Stomach (tissue), 9 donors: ENCODE measurements around the gene ERMP1. TPM values are rescaled to one million over a fixed set of nuclear protein-coding genes. Genes with fewer than 3 reads are reported as not detected.

Source experiments
- DNase-seq, 2 donors: peaks; one replicate each; pipeline versions ENCODE4 v3.0.0 to v3.0.0-alpha.2; 2013 to 2019
- H3K27ac ChIP-seq, 5 donors: fragments of 200-600 bp in 4 of 5; sonication (generic) in 4 of 5; one replicate each; pipeline ENCODE4 v1.5.1; 2013 to 2019; ENCODE audit warnings: mild to moderate bottlenecking in 1 of 5, moderate library complexity in 1 of 5
- H3K27me3 ChIP-seq, 3 donors: fragments of 200-600 bp; sonication (generic); one replicate each; pipeline ENCODE4 v1.5.1; 2017 to 2019; ENCODE audit warnings: mixed run types in 1 of 3
- H3K36me3 ChIP-seq, 4 donors: fragments of 200-600 bp; sonication (generic); 1 replicate in 3 of 4; 2 replicates in 1 of 4; pipeline ENCODE4 v1.5.1; 2016 to 2019
- H3K4me1 ChIP-seq, 4 donors: fragments of 200-600 bp; sonication (generic); one replicate each; pipeline ENCODE4 v1.5.1; 2016 to 2019
- H3K4me3 ChIP-seq, 4 donors: fragments of 200-600 bp; sonication (generic) in 3 of 4; one replicate each; pipeline ENCODE4 v1.5.1; 2016 to 2019; ENCODE audit warnings: mild to moderate bottlenecking in 1 of 4
- H3K9me3 ChIP-seq, 4 donors: fragments of 200-600 bp; sonication (generic); one replicate each; pipeline ENCODE4 v1.5.1; 2016 to 2019
- CTCF ChIP-seq, 7 experiments: fragments of 450-650 bp in 4 of 7; fragments of 200-600 bp in 3 of 7; sonication (generic) in 3 of 7; IDR thresholded peaks; one replicate each; pipeline ENCODE4 v1.5.1; 2016 to 2019; ENCODE audit warnings: antibody characterized with exemption in 7 of 7, control low read depth in 2 of 7, mild to moderate bottlenecking in 1 of 7
- POLR2A ChIP-seq, 4 donors: fragments of 450-650 bp; IDR thresholded peaks; one replicate each; pipeline ENCODE4 v1.6.1; 2016; ENCODE audit warnings: antibody characterized with exemption in 4 of 4, control low read depth in 2 of 4, mild to moderate bottlenecking in 1 of 4, moderate library complexity in 1 of 4
- POLR2AphosphoS5 ChIP-seq, 3 donors: sonication (generic); formaldehyde crosslinking; IDR thresholded peaks; one replicate each; pipeline ENCODE4 v1.6.1; 2016; ENCODE audit warnings: antibody characterized with exemption in 3 of 3
- WGBS, 5 donors: extraction: QIAGEN DNeasy Blood & Tissue Kit in 3 of 5; methylation state at CpG; one replicate each; pipeline versions ENCODE4 v1.1.5 to v1.1.7; 2013 to 2018; 5-methylcytosine and 5-hydroxymethylcytosine counted together
- intact Hi-C: fragments of 100-400 bp; cut with DNase I; formaldehyde crosslinking; loops from one replicate; pipeline ENCODE4 v1.15.1; 2023; ENCODE audit warnings: low total_unique reads
- polyA plus RNA-seq, 3 donors: library from polyadenylated mRNA; stranded (reverse); fragments of 200-250 nt; gene quantifications; one replicate each; pipeline ENCODE4 v1.2.3, GENCODE V29; 2013
- total RNA-seq, 5 donors: library from RNA; depleted of rRNA; stranded (reverse); fragments of >200 nt; gene quantifications; one replicate each; pipeline versions ENCODE4 v1.1.0 to v1.2.3, GENCODE V29; 2014 to 2016
- donor health status: healthy with polysubstance abuse.
- donor health status: Bipolar disorder and iron deficiency.
- donor health status: healthy.

Gene ERMP1
- total and polyA plus RNA-seq, 8 donors = 2.0 to 32.1 (median 16.3) TPM

- Histone ChIP-seq H3K4me3 (no peak overlapping the region), H3K4me1 (no peaks in the 10 kb centered on the region), H3K27ac (no peak overlapping the region), H3K36me3 (peaks cover 0 to 60% (median 46%) of the 10 kb centered on the region in 4 donors), H3K27me3 (no peaks in the 10 kb centered on the region), H3K9me3 (no peaks in the 10 kb centered on the region)
- no peak for TF ChIP-seq CTCF (IDR thresholded peaks at IDR 0.05)
- TF ChIP-seq POLR2A (IDR thresholded peaks at IDR 0.05) = no peak
- TF ChIP-seq POLR2AphosphoS5 (IDR thresholded peaks at IDR 0.05) = no peak
- DNase-seq = no peak
- intact Hi-C loops = no loop called here
- 84 to 96% (median 93%) methylated on average over 2 of the region's 2 CpGs for WGBS, 5 donors
Observed at GRCh38 chr9:5735072-5735471, 97.8 kb downstream of the ERMP1 start.

Other genes starting within 250 kb of the ERMP1 start
- gene RIC1, start 204.0 kb downstream of the ERMP1 start, total RNA-seq = 10 to 100 TPM in 4 of 5 donors, 1 to 10 TPM in 1; 6.4 to 67.9 (median 38.8) TPM
- 1 to 10 TPM; 3.2 to 3.8 (median 3.2) TPM for gene RIC1, start 204.0 kb downstream of the ERMP1 start, polyA plus RNA-seq
- gene MLANA, start 57.8 kb upstream of the ERMP1 start, total RNA-seq = not detected
- gene MLANA, start 57.8 kb upstream of the ERMP1 start, polyA plus RNA-seq = not detected
- gene RANBP6, start 182.5 kb upstream of the ERMP1 start, total RNA-seq = 10 to 100 TPM in 3 of 5 donors, 1 to 10 TPM in 2; 1.7 to 34.8 (median 11.6) TPM
- gene RANBP6, start 182.5 kb upstream of the ERMP1 start, polyA plus RNA-seq = 1 to 10 TPM; 3.7 to 7.1 (median 3.7) TPM